ENCODE results near the gene TTC9B. TPM values are rescaled to one million over a fixed set of nuclear protein-coding genes. Genes with fewer than 3 reads are reported as not detected.

TTC9B gene
- total RNA-seq, 4 donors from 2014 or later = not detected

DNA sequence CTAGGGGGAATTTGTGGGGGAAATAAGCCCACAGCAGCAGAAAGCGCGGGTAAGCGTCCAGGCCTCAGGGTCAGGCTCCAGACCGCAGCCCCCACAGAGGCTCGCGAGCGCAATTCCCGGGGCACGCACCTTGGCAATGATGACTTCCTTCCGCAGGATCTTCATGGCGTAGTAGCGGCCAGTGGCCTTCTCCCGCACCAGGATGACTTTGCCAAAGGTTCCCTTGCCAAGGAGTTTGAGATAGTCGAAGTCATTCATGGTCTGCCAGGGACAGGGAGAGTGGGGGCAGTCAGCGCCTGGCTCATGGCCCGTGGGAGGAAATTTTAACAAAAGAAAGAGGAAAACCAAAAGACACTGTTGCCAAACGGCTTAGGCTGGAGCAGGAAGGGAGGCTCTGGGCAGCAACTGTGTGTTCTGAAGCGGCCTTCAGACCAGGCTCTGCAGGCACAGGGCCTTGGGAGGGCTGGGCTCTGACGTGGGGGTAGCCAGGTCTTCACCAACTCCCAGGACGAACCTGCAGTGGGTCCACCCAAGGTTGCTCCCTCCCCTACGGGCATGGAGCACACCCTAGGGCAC, 23.7 kb upstream of the TTC9B start:
- intact Hi-C loops (cut with DNase I; ENCODE audit: low total_unique reads) = no loop called here
- TF ChIP-seq POLR2A (IDR thresholded peaks at IDR 0.05) (no peak), CTCF (IDR thresholded peaks at IDR 0.05 in 4 of 5, conservative IDR thresholded peaks at IDR 0.05 in 1 of 5) (no peak)
- ATAC-seq (peak; percentile 34 to 46), DNase-seq (no peak)
- H3K36me3 ChIP-seq = peaks cover 0 to 41% of the 10 kb centered on the region in 2 donors
- H3K4me1 ChIP-seq = peaks cover 29 to 40% of the 10 kb centered on the region in 2 donors
- peak overlapping the region in 3 of 4 donors; percentile 21 to 60 (median 28) for H3K27ac ChIP-seq
- no peak overlapping the region for H3K4me3 ChIP-seq
- H3K9me3 ChIP-seq = no peaks in the 10 kb centered on the region
- in situ Hi-C loops (cut with MboI; ENCODE audit: low sequenced_read_pairs in 4 of 4) = no loop called here
- no peaks in the 10 kb centered on the region for H3K27me3 ChIP-seq

DNA sequence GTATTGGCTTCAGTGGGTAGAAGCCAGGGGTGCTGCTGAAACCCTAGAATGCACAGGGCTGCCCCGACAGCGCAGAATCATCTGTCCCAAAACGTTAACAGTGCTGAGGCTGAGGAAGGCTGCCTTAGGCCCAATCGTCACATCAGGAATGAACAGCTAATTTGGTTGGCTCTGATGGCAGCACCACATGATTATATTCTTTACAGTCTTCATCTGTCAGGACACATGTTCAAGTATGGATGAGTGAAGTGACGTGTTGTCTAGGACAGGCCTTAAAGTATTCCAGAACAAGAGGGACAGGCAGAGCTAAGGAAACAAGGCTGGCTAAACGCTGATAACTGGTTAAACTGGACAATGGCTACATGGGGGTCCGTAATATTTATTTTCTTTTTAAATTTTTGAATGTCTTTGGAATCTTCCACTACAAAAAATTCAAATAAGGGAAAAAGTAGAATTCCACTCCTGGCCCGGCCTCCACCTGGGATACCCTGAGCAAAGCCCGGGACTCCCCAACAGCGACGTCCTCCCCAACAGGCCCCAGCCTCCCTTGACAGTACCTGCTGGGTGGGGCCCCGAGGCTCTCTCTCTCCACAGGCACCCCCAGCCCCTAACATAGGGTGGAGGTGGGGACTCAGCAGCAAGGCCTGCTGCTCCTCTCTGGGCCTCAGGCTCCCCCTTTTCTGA, 23.1 kb upstream of the TTC9B start:
- in situ Hi-C loops (cut with MboI; ENCODE audit: low sequenced_read_pairs in 4 of 4) (no loop called here), intact Hi-C loops (cut with DNase I; ENCODE audit: low total_unique reads) (no loop called here)
- Histone ChIP-seq H3K4me1 (peaks cover 29 to 34% of the 10 kb centered on the region in 2 donors), H3K27me3 (no peaks in the 10 kb centered on the region), H3K4me3 (no peak overlapping the region), H3K27ac (peak overlapping the region in 3 of 4 donors; percentile 21 to 60 (median 28)), H3K36me3 (peaks cover under 1 to 48% of the 10 kb centered on the region in 2 donors), H3K9me3 (no peaks in the 10 kb centered on the region)
- ATAC-seq = no peak
- TF ChIP-seq POLR2A (IDR thresholded peaks at IDR 0.05) (no peak), CTCF (IDR thresholded peaks at IDR 0.05 in 4 of 5, conservative IDR thresholded peaks at IDR 0.05 in 1 of 5) (no peak)
- DNase-seq = no peak

GRCh38 chr19:40240332-40240731, 22.1 kb upstream of the TTC9B start:
- H3K36me3 ChIP-seq = peaks cover 3 to 57% of the 10 kb centered on the region in 2 donors
- intact Hi-C loops (cut with DNase I; ENCODE audit: low total_unique reads) = no loop called here
- H3K9me3 ChIP-seq = no peaks in the 10 kb centered on the region
- no peak overlapping the region for H3K27ac ChIP-seq
- ATAC-seq (no peak), DNase-seq (no peak)
- no peak overlapping the region for H3K4me3 ChIP-seq
- peaks cover 24 to 25% of the 10 kb centered on the region in 2 donors for H3K4me1 ChIP-seq
- in situ Hi-C loops (cut with MboI; ENCODE audit: low sequenced_read_pairs in 4 of 4) = no loop called here
- TF ChIP-seq CTCF (IDR thresholded peaks at IDR 0.05 in 4 of 5, conservative IDR thresholded peaks at IDR 0.05 in 1 of 5) = no peak
- TF ChIP-seq POLR2A (IDR thresholded peaks at IDR 0.05) = no peak
- H3K27me3 ChIP-seq = no peaks in the 10 kb centered on the region

DNA sequence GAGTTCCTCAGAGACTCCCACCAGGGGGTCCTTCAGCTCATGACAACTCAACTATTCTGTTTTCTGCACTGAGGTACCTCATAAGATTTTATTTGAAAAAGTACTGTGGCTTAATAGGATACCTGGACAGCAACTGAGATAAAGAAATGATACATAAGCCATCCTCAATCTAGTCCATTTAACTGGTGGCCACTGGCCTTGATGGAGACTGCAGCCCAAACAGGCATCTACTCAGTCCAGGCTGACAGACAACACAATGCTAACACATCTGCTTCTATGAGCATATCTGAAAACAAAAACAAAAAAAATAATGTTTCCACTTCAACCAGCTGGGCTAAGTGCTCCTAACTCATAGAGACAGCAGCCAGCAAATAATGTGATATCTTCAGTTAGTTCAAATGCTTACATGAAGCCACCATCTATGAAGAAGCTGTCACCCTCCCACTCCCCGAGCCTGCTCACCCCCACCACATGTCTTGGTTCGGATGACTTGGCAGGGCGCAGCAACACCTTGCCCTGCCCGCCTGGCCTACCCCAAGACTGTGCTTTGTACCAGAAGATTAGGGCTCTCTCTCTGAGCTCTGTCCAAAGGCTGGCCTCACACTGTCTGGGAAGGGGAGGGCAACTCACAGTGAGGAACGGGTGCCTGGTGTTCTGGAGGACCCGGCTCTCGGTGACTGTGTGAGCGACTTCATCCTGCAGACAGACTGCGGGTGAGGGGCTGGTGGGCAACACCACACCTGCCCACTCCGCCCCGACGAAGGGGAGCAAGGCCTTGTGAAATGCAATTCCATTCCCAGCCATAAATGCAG, 21.4 kb upstream of the TTC9B start:
- in situ Hi-C loops (cut with MboI; ENCODE audit: low sequenced_read_pairs in 4 of 4) (no loop called here), intact Hi-C loops (cut with DNase I; ENCODE audit: low total_unique reads) (no loop called here)
- TF ChIP-seq CTCF (IDR thresholded peaks at IDR 0.05 in 4 of 5, conservative IDR thresholded peaks at IDR 0.05 in 1 of 5) (no peak), POLR2A (IDR thresholded peaks at IDR 0.05) (no peak)
- DNase-seq = no peak
- Histone ChIP-seq H3K27ac (no peak overlapping the region), H3K4me1 (peaks cover 18 to 22% of the 10 kb centered on the region in 2 donors), H3K4me3 (no peak overlapping the region), H3K9me3 (no peaks in the 10 kb centered on the region), H3K36me3 (peaks cover 3 to 64% of the 10 kb centered on the region in 2 donors), H3K27me3 (no peaks in the 10 kb centered on the region)
- no peak for ATAC-seq

All from gastrocnemius medialis (tissue), 4 donors.